GM12875 (cell line): ENCODE data around the gene SLC25A23.

Experiments used
- H3K4me3 ChIP-seq: one replicate; pipeline ENCODE4 v1.5.1; 2011; ENCODE audit warnings: low read depth, low read length, control low read depth
- TF ChIP-seq, protein P1 (sequence below): IDR thresholded peaks from 2 replicates; pipeline ENCODE4 v1.5.1; 2011; ENCODE audit warnings: low read depth, mild to moderate bottlenecking, control low read depth, inconsistent platforms, low read length, moderate library complexity, borderline replicate concordance; ENCODE audit not compliant: insufficient read depth

The SLC25A23 gene

DNA sequence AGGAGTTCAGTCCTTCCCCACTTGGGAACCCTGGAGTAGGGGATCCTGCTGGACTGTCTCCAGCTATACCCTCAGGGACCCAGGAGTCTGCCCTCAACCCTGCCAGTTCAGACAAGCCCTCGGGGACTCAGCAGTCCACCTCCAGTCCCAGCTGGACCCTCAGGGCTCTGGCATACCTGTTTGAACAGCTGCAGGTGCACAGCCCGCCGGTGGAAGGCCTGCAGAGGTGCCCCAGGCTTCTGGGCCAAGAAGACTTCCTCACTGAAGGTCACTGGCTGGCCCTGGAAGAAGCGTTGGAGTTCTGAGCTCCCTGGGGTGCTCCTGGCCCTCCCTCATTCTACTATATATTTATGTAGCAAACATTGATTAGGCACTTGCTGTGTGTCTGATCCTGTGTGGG is 13.1 kb upstream of the SLC25A23 start:
- H3K4me3 ChIP-seq: no peak overlapping the region
- TF ChIP-seq, protein P1, sequence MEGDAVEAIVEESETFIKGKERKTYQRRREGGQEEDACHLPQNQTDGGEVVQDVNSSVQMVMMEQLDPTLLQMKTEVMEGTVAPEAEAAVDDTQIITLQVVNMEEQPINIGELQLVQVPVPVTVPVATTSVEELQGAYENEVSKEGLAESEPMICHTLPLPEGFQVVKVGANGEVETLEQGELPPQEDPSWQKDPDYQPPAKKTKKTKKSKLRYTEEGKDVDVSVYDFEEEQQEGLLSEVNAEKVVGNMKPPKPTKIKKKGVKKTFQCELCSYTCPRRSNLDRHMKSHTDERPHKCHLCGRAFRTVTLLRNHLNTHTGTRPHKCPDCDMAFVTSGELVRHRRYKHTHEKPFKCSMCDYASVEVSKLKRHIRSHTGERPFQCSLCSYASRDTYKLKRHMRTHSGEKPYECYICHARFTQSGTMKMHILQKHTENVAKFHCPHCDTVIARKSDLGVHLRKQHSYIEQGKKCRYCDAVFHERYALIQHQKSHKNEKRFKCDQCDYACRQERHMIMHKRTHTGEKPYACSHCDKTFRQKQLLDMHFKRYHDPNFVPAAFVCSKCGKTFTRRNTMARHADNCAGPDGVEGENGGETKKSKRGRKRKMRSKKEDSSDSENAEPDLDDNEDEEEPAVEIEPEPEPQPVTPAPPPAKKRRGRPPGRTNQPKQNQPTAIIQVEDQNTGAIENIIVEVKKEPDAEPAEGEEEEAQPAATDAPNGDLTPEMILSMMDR: no peak

DNA sequence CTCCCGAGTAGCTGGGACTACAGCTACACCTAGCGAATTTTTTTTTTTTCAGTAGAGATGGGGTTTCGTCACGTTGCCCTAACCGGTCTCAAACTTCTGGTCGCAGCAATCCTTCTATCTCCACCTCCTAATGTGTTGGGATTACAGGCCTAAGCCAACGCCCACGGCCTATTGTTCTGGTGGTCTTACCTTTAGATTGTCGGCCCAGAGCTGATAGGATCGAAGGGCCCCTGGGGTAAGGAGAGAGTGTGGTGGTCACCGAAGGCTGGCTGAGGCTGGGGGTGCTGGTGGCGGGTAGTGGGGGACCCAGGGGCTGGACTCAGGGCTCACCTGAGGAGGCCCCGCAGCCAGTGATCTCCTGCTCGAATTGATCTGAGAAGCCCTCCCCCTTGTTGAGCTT is 11.5 kb upstream of the SLC25A23 start:
- H3K4me3 ChIP-seq: no peak overlapping the region
- TF ChIP-seq, protein P1: no peak

DNA sequence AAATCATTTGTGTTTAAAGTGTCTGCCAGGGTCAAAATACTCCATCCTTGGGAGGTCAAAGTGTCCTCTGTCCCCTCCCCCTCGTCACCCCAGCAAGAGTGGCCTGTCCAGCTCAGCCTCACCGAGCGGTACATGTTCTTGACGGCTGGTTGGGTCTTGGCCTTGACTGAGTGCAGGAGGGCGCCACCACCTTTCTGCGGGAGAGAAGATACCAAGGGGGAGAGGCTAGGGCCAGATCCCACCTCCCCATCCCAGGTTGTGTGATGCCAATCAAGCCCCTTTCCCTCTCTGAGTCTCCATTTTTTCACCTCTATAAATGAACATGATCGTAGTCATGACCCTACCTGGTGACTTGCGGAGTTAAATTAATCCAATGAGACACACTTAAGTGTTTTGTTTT is 10.6 kb upstream of the SLC25A23 start:
- H3K4me3 ChIP-seq: no peak overlapping the region
- TF ChIP-seq, protein P1: no peak

DNA sequence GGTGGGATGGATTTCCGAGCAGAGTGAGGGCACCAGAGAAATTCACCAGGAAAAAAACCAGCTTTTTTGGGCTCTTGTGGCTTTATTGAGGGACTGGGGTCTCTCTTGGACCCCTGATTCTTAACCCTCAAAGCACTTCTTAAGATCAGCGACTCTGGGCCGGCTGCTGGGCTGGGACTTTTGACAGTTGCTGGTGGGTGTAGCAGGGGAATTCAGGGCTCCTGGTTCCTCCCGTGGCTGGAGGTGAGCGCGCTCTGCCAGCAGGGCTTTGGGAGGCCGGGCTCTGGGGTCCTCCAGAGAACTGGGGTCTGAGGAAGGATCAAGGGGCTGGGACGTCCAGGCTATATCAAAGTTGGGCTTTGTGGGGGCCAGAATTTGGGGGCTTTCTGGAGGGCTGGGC is 7.8 kb upstream of the SLC25A23 start:
- TF ChIP-seq, protein P1: no peak

DNA sequence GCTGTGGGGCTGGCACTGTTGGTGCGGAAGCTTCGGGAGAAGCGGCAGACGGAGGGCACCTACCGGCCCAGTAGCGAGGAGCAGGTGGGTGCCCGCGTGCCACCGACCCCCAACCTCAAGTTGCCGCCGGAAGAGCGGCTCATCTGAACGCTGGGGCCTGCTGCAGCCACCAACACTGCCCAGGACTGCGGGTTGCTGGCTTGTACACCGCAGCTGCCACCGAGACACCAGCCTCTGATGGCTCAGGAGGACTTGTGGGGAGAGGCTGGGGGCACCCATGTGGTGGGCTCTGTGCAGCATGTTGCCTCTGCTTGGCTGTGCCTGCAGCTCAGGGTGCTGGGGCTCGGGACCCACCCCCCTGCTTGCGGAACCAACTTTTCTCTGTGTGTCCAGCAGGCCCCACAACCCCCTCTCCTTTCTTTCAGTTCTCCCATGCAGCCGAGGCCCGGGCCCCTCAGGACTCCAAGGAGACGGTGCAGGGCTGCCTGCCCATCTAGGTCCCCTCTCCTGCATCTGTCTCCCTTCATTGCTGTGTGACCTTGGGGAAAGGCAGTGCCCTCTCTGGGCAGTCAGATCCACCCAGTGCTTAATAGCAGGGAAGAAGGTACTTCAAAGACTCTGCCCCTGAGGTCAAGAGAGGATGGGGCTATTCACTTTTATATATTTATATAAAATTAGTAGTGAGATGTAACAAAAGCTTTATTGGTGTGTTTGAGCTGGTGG is 7.1 kb upstream of the SLC25A23 start:
- TF ChIP-seq, protein P1: no peak

More for the DNA sequence above, 7.8 kb upstream of the SLC25A23 start:
- no peak overlapping the region for H3K4me3 ChIP-seq

DNA sequence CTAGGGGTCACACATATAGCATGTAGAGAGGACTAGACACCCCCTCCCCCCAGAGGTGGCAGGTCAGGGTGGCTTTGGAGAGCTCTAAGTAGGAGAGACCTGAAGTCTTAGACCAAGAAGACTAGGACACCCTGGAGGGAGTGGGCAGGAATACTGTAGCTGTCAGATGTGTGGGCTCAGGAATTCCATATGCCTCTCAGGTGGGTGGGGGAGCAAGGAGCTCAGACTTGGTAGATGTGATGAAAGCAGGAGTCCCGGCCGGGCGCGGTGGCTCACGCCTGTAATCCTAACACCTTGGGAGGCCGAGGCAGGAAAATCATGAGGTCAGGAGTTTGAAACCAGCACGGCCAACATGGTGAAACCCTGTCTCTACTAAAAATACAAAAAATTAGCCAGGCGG is 6.1 kb upstream of the SLC25A23 start:
- no peak overlapping the region for H3K4me3 ChIP-seq
- TF ChIP-seq, protein P1: no peak

More for the DNA sequence above, 7.1 kb upstream of the SLC25A23 start:
- H3K4me3 ChIP-seq: no peak overlapping the region

DNA sequence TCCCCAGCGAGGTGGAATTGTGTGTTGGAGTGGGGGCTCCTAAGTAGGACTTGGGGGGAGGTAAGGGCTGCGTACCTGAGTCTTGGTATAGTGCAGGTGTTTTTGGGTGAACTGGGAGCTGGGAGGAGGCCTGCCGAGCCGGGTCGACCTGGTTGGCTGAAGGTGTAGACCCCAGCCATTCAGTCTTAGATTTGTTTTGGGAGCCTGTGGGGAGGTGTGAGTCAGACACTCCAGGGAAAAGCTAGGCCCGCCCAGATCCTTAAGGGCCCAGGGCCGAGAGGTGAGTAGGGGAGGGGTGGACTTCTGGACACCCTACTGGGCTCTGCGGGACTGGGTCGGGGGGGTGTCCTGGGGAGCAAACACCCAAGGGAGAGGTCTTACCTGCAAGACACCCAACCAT is 5.4 kb upstream of the SLC25A23 start:
- no peak overlapping the region for H3K4me3 ChIP-seq
- TF ChIP-seq, protein P1: no peak
